ENCODE measurements around the gene LAMP2. TPM values are rescaled to one million over a fixed set of nuclear protein-coding genes. Genes with fewer than 3 reads are reported as not detected.
A peak's percentile ranks its signal among the peaks of the same experiment; 100 is the strongest.

The LAMP2 gene
- total RNA-seq = 59.6 and 66.6 TPM in 2 replicates

DNA sequence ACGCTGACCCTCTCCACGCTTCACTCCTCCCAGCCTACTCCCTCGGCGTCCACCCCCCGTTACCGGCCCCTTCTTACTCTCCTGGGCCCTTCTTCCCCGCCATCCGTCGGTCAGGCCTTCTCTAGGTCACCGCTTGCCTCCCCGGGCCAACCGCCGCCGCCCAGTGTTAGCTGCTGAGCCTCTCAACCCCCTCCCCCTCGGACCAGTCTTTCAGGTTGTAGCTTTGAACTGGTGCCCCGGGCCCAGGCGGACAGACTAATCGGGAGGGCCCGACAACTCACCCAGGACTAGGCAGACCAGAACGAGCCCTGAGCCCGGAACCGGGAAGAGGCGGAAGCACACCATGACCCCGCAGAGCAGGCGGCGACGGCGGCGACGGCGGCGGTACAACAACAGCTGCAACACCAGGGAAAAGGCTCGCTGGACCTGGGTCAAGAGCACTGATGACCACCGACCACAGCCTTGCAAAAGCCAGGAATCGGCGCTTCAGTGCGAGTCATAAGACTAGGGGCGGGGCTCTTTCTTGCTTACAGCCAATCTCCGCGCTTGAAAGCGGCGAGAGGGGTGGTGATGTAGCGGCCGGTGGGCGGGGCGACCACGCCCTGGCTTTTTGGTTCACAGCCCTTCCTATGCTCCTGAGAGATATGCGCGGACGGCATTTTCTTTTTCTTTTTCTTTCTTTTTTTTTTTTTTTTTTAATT, at the start of gene LAMP2:
Gene LAMP2 (minus strand): TSS at position 472 of the 701 bp plus-strand sequence. CDS start 127 bp downstream, at position 345.
- TF ChIP-seq, protein P1, sequence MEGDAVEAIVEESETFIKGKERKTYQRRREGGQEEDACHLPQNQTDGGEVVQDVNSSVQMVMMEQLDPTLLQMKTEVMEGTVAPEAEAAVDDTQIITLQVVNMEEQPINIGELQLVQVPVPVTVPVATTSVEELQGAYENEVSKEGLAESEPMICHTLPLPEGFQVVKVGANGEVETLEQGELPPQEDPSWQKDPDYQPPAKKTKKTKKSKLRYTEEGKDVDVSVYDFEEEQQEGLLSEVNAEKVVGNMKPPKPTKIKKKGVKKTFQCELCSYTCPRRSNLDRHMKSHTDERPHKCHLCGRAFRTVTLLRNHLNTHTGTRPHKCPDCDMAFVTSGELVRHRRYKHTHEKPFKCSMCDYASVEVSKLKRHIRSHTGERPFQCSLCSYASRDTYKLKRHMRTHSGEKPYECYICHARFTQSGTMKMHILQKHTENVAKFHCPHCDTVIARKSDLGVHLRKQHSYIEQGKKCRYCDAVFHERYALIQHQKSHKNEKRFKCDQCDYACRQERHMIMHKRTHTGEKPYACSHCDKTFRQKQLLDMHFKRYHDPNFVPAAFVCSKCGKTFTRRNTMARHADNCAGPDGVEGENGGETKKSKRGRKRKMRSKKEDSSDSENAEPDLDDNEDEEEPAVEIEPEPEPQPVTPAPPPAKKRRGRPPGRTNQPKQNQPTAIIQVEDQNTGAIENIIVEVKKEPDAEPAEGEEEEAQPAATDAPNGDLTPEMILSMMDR (conservative IDR thresholded peaks at IDR 0.05; ENCODE audit: low read depth, low read length) = no peak
- DNase-seq (ENCODE audit: low read depth) = no peak
- H3K4me3 ChIP-seq (ENCODE audit: low read depth, low read length) = peak within 1 kb of the TSS; percentile 79

DNA sequence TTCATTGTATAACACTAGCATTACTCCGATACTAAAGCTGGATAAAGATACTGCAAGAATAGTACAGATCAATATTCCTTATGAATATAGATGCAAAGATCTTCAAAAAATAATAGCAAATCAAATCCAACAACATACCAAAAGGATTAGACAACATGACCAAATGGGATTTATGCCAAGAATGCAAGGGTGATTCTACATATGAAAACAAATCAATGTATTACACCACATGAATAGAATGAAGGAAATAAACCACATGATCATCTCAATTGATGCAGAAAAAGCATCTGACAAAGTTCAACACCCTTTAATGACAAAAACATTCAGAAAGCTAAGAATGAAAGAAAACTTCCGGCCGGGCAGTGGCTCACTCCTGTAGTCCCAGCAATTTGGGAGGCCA, 48.8 kb upstream of the LAMP2 start:
- H3K4me3 ChIP-seq (ENCODE audit: low read depth, low read length) = no peak overlapping the region
- peak; percentile 75 for DNase-seq (ENCODE audit: low read depth)
- TF ChIP-seq, protein P1 (conservative IDR thresholded peaks at IDR 0.05; ENCODE audit: low read depth, low read length) = no peak

DNA sequence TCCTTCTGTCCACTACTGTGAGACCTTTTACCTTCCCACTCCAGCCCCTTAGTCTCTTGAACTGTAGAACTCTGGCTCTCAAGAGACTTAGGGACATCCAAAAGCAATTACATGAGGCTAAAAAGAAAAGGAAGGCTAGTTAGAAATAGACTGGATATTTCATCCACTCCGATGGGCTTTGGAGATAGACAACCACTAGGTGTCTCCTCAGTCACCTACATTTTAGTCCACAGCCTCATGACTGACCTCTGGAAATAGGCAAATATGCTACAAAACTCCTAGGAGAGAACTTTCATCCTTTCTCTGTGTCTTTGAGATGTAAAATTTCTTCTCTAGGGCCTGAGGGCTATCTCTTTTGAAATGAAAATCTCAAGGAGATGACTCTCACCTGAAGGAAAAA, 45.1 kb upstream of the LAMP2 start:
- no peak overlapping the region for H3K4me3 ChIP-seq (ENCODE audit: low read depth, low read length)
- DNase-seq (ENCODE audit: low read depth) = no peak

DNA sequence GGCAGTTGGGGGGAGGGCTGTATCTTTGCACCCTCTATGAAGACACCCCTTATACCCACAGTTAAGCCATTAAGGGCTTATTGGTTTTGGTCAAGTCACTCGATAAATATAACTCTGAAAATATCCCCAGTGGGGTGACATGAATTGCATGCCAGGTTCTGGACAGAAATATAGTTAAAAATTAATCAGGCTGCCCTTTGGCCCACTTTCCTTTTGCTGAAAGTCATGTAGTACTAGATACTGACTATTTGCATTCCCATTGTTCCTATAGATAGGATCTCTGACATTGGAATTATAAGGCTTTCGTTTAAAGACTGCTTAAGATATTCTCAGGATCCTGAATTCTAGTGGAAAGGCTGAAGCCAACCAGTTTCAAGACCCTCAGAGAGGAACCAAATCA, 43.5 kb upstream of the LAMP2 start:
- TF ChIP-seq, protein P1 (conservative IDR thresholded peaks at IDR 0.05; ENCODE audit: low read depth, low read length) = no peak
- DNase-seq (ENCODE audit: low read depth) = no peak

More for the DNA sequence above, 45.1 kb upstream of the LAMP2 start:
- TF ChIP-seq, protein P1 (conservative IDR thresholded peaks at IDR 0.05; ENCODE audit: low read depth, low read length) = peak; percentile 58

DNA sequence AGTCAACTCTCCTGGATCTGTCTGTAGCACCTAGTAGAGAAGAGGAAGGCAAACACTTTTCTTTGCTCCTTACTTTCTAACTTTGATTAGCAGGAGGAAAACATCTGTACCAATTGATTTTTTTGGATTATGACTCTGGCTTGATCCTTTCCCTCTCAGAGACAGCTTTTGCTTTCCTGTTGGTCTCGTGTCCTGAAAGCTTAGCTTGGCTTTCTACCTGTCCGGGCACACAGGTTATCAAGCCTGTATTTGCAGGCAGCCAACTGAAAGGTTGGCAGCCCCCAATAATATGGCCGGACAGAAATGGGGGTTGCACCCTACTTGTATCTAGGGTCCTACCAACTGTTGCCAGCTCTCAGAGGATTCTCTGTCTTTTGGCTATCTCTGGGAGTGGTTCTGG, 43.1 kb upstream of the LAMP2 start:
- no peak for DNase-seq (ENCODE audit: low read depth)
- H3K4me3 ChIP-seq (ENCODE audit: low read depth, low read length) = no peak overlapping the region
- TF ChIP-seq, protein P1 (conservative IDR thresholded peaks at IDR 0.05; ENCODE audit: low read depth, low read length) = no peak

More for the DNA sequence above, 43.5 kb upstream of the LAMP2 start:
- no peak overlapping the region for H3K4me3 ChIP-seq (ENCODE audit: low read depth, low read length)

DNA sequence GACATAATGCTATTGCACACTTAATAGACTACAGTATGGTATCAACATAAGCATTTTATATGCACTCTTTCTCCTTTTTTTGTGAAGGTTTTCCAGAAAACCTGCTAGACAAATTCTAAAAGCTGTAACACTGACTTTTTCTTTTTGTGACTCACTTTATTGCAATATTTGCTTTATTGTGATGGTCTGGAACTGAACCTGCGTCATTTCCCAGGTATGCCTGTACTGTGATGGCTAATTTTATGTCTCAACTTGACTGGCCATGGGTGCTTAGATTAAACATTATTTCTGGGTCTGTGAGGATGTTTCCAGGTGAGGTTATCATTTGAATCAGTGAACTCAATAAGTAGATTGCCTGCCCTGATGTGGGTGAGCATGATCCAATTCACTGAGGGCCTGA, 35.5 kb upstream of the LAMP2 start:
- TF ChIP-seq, protein P1 (conservative IDR thresholded peaks at IDR 0.05; ENCODE audit: low read depth, low read length) = no peak
- DNase-seq (ENCODE audit: low read depth) = no peak
- no peak overlapping the region for H3K4me3 ChIP-seq (ENCODE audit: low read depth, low read length)
